ENCODE measurements around the gene PREX1. TPM values are rescaled to one million over a fixed set of nuclear protein-coding genes. Genes with fewer than 3 reads are reported as not detected.
A peak's percentile ranks its signal among the peaks of the same experiment; 100 is the strongest.

Gene PREX1
- total RNA-seq, 1 donor from 2014 or later, result 78.2 TPM

GRCh38 chr20:48615871-48616270 is 211.9 kb downstream of the PREX1 start:
- intact Hi-C loops (cut with DNase I), result no loop called here
- TF ChIP-seq CTCF (IDR thresholded peaks at IDR 0.05), result no peak
- ATAC-seq, result no peak
- Histone ChIP-seq H3K4me3 (no peak overlapping the region), H3K9me3 (no peaks in the 10 kb centered on the region), H3K27ac (no peak overlapping the region), H3K36me3 (no peaks in the 10 kb centered on the region), H3K27me3 (ENCODE audit: low read depth) (no peaks in the 10 kb centered on the region), H3K4me1 (peaks cover 10% of the 10 kb centered on the region)
- DNase-seq, result no peak

GRCh38 chr20:48614593-48615274 is 213.1 kb downstream of the PREX1 start:
- H3K27ac ChIP-seq, result no peak overlapping the region
- intact Hi-C loops (cut with DNase I), result no loop called here
- ATAC-seq, result no peak
- TF ChIP-seq CTCF (IDR thresholded peaks at IDR 0.05), result no peak
- DNase-seq, result peak; percentile 42
- no peak overlapping the region for H3K4me3 ChIP-seq
- no peaks in the 10 kb centered on the region for H3K27me3 ChIP-seq (ENCODE audit: low read depth)
- no peaks in the 10 kb centered on the region for H3K36me3 ChIP-seq
- no peaks in the 10 kb centered on the region for H3K9me3 ChIP-seq
- H3K4me1 ChIP-seq, result no peaks in the 10 kb centered on the region

- H3K9me3 ChIP-seq, result no peaks in the 10 kb centered on the region
- no peaks in the 10 kb centered on the region for H3K27me3 ChIP-seq (ENCODE audit: low read depth)
- no peaks in the 10 kb centered on the region for H3K36me3 ChIP-seq
- no peak for ATAC-seq
- no peaks in the 10 kb centered on the region for H3K4me1 ChIP-seq
- no peak for DNase-seq
- no peak for TF ChIP-seq CTCF (IDR thresholded peaks at IDR 0.05)
- H3K27ac ChIP-seq, result no peak overlapping the region
- no peak overlapping the region for H3K4me3 ChIP-seq
- intact Hi-C loops (cut with DNase I), result no loop called here
Observed at GRCh38 chr20:48613926-48614325, 213.9 kb downstream of the PREX1 start.

- intact Hi-C loops (cut with DNase I), result no loop called here
- Histone ChIP-seq H3K27ac (no peak overlapping the region), H3K27me3 (ENCODE audit: low read depth) (no peaks in the 10 kb centered on the region)
Observed at GRCh38 chr20:48612335-48612734, 215.5 kb downstream of the PREX1 start.

GRCh38 chr20:48610996-48611395 is 216.8 kb downstream of the PREX1 start:
- Histone ChIP-seq H3K4me3 (no peak overlapping the region), H3K4me1 (no peaks in the 10 kb centered on the region), H3K27ac (no peak overlapping the region), H3K36me3 (no peaks in the 10 kb centered on the region), H3K27me3 (ENCODE audit: low read depth) (peaks cover 7% of the 10 kb centered on the region), H3K9me3 (no peaks in the 10 kb centered on the region)
- ATAC-seq (no peak), DNase-seq (no peak)
- no peak for TF ChIP-seq CTCF (IDR thresholded peaks at IDR 0.05)
- intact Hi-C loops (cut with DNase I), result no loop called here

More at GRCh38 chr20:48612335-48612734, 215.5 kb downstream of the PREX1 start:
- Histone ChIP-seq H3K36me3 (no peaks in the 10 kb centered on the region), H3K4me3 (no peak overlapping the region), H3K9me3 (no peaks in the 10 kb centered on the region), H3K4me1 (no peaks in the 10 kb centered on the region)
- TF ChIP-seq CTCF (IDR thresholded peaks at IDR 0.05), result no peak
- DNase-seq (no peak), ATAC-seq (no peak)

Measured in lower lobe of right lung (tissue), 2 donors.